CD8-positive, alpha-beta memory T cell (primary cell): ENCODE measurements around the gene LRFN2. TPM values are rescaled to one million over a fixed set of nuclear protein-coding genes. Genes with fewer than 3 reads are reported as not detected.

Experiments used
- CTCF ChIA-PET: fragments of 350-600 bp; sonication (Branson Sonifier 250); formaldehyde crosslinking; loops from one replicate; lab custom pipeline; 2021; ENCODE audit warnings: antibody characterized with exemption; lab: Charles Lee
- POLR2A ChIA-PET: fragments of 350-600 bp; sonication (Branson Sonifier 250); formaldehyde crosslinking; loops from one replicate; lab custom pipeline; 2021; ENCODE audit warnings: antibody characterized with exemption; lab: Charles Lee
- DNase-seq, 5 donors: peaks; one replicate each; pipeline versions ENCODE4 v3.0.0 to v3.0.0-alpha.2; 2020 to 2022; ENCODE audit warnings: mixed read lengths in 1 of 5
- H3K27ac ChIP-seq: one replicate; pipeline ENCODE4 v1.7.0; 2013; ENCODE audit warnings: low read depth, mild to moderate bottlenecking, low read length, moderate library complexity
- H3K27me3 ChIP-seq: 2 replicates; pipeline ENCODE4 v1.7.0; 2013; ENCODE audit warnings: low read length, mild to moderate bottlenecking; ENCODE audit not compliant: insufficient read depth, poor library complexity, severe bottlenecking
- H3K36me3 ChIP-seq: 2 replicates; pipeline ENCODE4 v1.7.0; 2013; ENCODE audit warnings: mild to moderate bottlenecking, low read length, moderate library complexity; ENCODE audit not compliant: insufficient read depth
- H3K4me1 ChIP-seq: 2 replicates; pipeline ENCODE4 v1.7.0; 2013; ENCODE audit warnings: mild to moderate bottlenecking, low read length, moderate library complexity; ENCODE audit not compliant: insufficient read depth
- H3K4me3 ChIP-seq: 2 replicates; pipeline ENCODE4 v1.7.0; 2013; ENCODE audit warnings: mild to moderate bottlenecking, low read length
- H3K9me3 ChIP-seq: 2 replicates; pipeline ENCODE4 v1.7.0; 2013; ENCODE audit warnings: mild to moderate bottlenecking, low read length
- H3K27ac Mint-ChIP-seq, 8 donors: one replicate each; pipeline ENCODE4 v1.8.0; 2020 to 2021; ENCODE audit warnings: mixed read lengths in 8 of 8, mild to moderate bottlenecking in 6 of 8, inconsistent platforms in 3 of 8, moderate library complexity in 3 of 8
- H3K27me3 Mint-ChIP-seq, 2 donors: one replicate each; pipeline ENCODE4 v1.8.0; 2020 to 2021; ENCODE audit warnings: mixed read lengths in 2 of 2, mild to moderate bottlenecking in 1 of 2, moderate library complexity in 1 of 2
- H3K36me3 Mint-ChIP-seq, 3 donors: one replicate each; pipeline ENCODE4 v1.8.0; 2020 to 2021; ENCODE audit warnings: mixed read lengths in 3 of 3, inconsistent platforms in 1 of 3, mild to moderate bottlenecking in 1 of 3
- H3K4me1 Mint-ChIP-seq, 3 donors: one replicate each; pipeline ENCODE4 v1.8.0; 2020 to 2021; ENCODE audit warnings: mixed read lengths in 3 of 3, inconsistent platforms in 1 of 3, mild to moderate bottlenecking in 1 of 3
- H3K4me3 Mint-ChIP-seq, 7 donors: one replicate each; pipeline ENCODE4 v1.8.0; 2020 to 2021; ENCODE audit warnings: mixed read lengths in 7 of 7, mild to moderate bottlenecking in 6 of 7, moderate library complexity in 4 of 7, inconsistent platforms in 2 of 7
- H3K9me3 Mint-ChIP-seq, 5 donors: one replicate each; pipeline ENCODE4 v1.8.0; 2020 to 2022; ENCODE audit warnings: mixed read lengths in 5 of 5, mild to moderate bottlenecking in 3 of 5, moderate library complexity in 2 of 5, inconsistent platforms in 1 of 5
- polyA plus RNA-seq: library from polyadenylated mRNA; unstranded; fragments of 300-500 nt; fragmentation: Illumina TruSeq; gene quantifications from one replicate; pipeline ENCODE4 v1.2.3, GENCODE V29; 2021
- total RNA-seq, 2 experiments: library from RNA; stranded (reverse); gene quantifications; one replicate each; pipeline ENCODE4 v1.2.3, GENCODE V29; 2021

LRFN2 gene
- total and polyA plus RNA-seq, 3 experiments from 2014 or later = 0.29 TPM; not detected in 2

DNA sequence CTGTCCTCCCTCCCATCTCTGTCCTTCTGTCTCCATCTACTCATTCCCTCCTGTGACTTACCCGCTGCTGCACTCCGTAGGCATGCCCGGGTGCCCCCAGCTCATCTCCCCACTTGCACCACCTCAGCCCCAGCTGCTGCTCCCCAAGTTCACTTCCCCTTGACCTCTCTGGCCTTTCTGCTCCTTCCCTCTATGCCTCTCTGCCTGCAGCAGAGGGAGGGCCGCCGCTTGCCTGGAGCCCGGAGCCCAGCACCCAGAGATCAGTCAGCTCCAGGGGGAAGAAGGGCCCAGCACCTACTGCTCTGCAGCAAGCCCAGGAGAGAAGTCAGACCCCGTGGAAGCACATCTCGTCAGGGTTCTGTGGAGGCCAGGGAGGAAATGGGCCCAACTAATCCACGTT, 97.4 kb downstream of the LRFN2 start:
- Mint-ChIP-seq H3K27me3 (peaks cover 11 to 26% of the 10 kb centered on the region in 2 donors), H3K36me3 (no peaks in the 10 kb centered on the region), H3K4me3 (no peak overlapping the region), H3K27ac (no peak overlapping the region), H3K4me1 (no peaks in the 10 kb centered on the region), H3K9me3 (peaks cover 0 to 3% (median 0%) of the 10 kb centered on the region in 5 donors)
- ChIA-PET POLR2A (no interaction called here), CTCF (interaction anchor here (1.0 kb wide), 1 partner anchor 14 kb away, joined by 3 read pairs; no protein-coding TSS in a partner anchor)
- Histone ChIP-seq H3K36me3 (no peaks in the 10 kb centered on the region), H3K27ac (no peak overlapping the region), H3K27me3 (no peaks in the 10 kb centered on the region), H3K4me3 (no peak overlapping the region), H3K4me1 (no peaks in the 10 kb centered on the region), H3K9me3 (no peaks in the 10 kb centered on the region)
- DNase-seq = no peak

GRCh38 chr6:40486576-40486975, 100.6 kb downstream of the LRFN2 start:
- no peaks in the 10 kb centered on the region for H3K4me1 Mint-ChIP-seq
- H3K4me3 ChIP-seq = no peak overlapping the region
- H3K9me3 ChIP-seq = no peaks in the 10 kb centered on the region
- H3K36me3 ChIP-seq = no peaks in the 10 kb centered on the region
- DNase-seq = no peak
- no peaks in the 10 kb centered on the region for H3K36me3 Mint-ChIP-seq
- H3K27me3 ChIP-seq = no peaks in the 10 kb centered on the region
- peaks cover 0 to 3% (median 0%) of the 10 kb centered on the region in 5 donors for H3K9me3 Mint-ChIP-seq
- peaks cover 9 to 22% of the 10 kb centered on the region in 2 donors for H3K27me3 Mint-ChIP-seq
- H3K27ac Mint-ChIP-seq = no peak overlapping the region
- H3K27ac ChIP-seq = no peak overlapping the region
- ChIA-PET CTCF (no interaction called here), POLR2A (no interaction called here)
- no peaks in the 10 kb centered on the region for H3K4me1 ChIP-seq
- no peak overlapping the region for H3K4me3 Mint-ChIP-seq

DNA sequence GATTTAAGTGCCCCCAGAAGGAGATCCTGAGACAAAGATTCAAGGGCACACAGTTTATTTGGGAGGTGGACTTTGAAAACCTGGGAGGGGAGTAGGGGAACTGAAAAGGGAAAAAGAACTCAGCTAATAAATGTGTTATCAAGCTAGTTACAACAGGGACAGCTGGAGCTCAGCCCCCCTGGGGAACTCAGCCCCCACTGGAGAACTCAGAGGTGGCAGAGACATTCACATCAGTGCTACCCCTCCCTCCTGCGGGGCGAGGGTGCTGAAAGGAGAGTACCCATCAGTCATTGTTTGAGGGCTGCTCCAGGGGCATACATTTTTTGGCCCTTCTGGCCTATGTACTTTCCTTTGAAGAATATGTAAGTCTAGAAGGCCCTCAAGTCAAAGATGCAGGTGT, 101.4 kb downstream of the LRFN2 start:
- no peaks in the 10 kb centered on the region for H3K27me3 ChIP-seq
- H3K9me3 Mint-ChIP-seq = peaks cover 0 to 3% (median 0%) of the 10 kb centered on the region in 5 donors
- CTCF ChIA-PET = interaction anchor here (1.1 kb wide), 1 partner anchor 13 kb away, joined by 3 read pairs; no protein-coding TSS in a partner anchor
- POLR2A ChIA-PET = no interaction called here
- no peaks in the 10 kb centered on the region for H3K4me1 ChIP-seq
- no peaks in the 10 kb centered on the region for H3K4me1 Mint-ChIP-seq
- no peak overlapping the region for H3K4me3 ChIP-seq
- peaks cover 11 to 22% of the 10 kb centered on the region in 2 donors for H3K27me3 Mint-ChIP-seq
- H3K36me3 ChIP-seq = no peaks in the 10 kb centered on the region
- H3K27ac ChIP-seq = no peak overlapping the region
- no peak for DNase-seq
- no peak overlapping the region for H3K27ac Mint-ChIP-seq
- H3K4me3 Mint-ChIP-seq = no peak overlapping the region
- H3K9me3 ChIP-seq = no peaks in the 10 kb centered on the region
- H3K36me3 Mint-ChIP-seq = no peaks in the 10 kb centered on the region

DNA sequence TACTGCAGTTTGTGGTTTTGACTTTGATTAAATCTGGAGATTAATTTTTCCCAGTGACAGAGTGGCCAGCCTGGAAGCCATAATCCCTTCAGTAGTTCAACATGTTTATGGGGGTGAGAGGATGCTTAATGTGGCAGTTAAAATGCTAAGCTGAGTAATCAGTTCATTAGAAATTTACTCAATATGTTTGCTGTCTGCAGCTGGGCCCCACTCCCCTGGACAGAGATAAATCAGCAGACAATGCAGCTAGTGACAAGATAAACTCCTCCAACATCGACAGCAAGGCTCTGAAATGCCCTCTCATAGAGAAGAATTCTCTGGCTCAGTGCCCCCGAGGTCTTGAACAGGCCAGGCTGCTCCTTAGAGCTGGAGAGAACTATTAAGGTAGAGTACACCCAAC, 101.9 kb downstream of the LRFN2 start:
- H3K4me3 Mint-ChIP-seq = no peak overlapping the region
- peaks cover 0 to 3% (median 0%) of the 10 kb centered on the region in 5 donors for H3K9me3 Mint-ChIP-seq
- no peaks in the 10 kb centered on the region for H3K9me3 ChIP-seq
- CTCF ChIA-PET = interaction anchor here (1.1 kb wide), 1 partner anchor 13 kb away, joined by 3 read pairs; no protein-coding TSS in a partner anchor
- H3K27ac Mint-ChIP-seq = peak overlapping the region in 1 of 8 donors; percentile 43
- H3K4me1 ChIP-seq = no peaks in the 10 kb centered on the region
- no peak for DNase-seq
- H3K4me3 ChIP-seq = no peak overlapping the region
- no peaks in the 10 kb centered on the region for H3K4me1 Mint-ChIP-seq
- no peaks in the 10 kb centered on the region for H3K36me3 Mint-ChIP-seq
- H3K27me3 Mint-ChIP-seq = peaks cover 9 to 22% of the 10 kb centered on the region in 2 donors
- H3K27ac ChIP-seq = no peak overlapping the region
- POLR2A ChIA-PET = no interaction called here
- no peaks in the 10 kb centered on the region for H3K36me3 ChIP-seq
- no peaks in the 10 kb centered on the region for H3K27me3 ChIP-seq

DNA sequence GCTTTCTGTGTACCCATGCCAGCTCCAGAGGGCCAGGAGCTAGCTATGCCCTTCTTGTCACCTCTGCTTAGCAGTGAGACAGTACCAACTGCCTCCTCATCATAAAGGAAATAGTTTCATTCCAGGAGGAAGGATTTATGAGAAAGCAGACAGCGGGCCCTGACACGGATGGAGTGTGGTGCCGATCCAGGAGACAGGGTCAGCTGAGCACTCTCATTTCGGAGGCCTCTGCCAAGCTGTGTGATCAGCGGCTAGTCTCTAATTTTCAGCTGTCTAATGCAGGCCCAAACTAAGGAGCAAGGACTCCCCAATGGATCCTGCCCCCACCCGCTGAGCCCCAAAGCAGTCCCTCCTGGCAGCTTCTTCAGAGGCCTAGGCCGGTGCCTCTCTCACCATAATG, 103.1 kb downstream of the LRFN2 start:
- CTCF ChIA-PET = interaction anchor here (1.2 kb wide), 1 partner anchor 58 kb away, joined by 3 read pairs; no protein-coding TSS in a partner anchor
- Histone ChIP-seq H3K27ac (no peak overlapping the region), H3K36me3 (no peaks in the 10 kb centered on the region), H3K27me3 (no peaks in the 10 kb centered on the region), H3K4me3 (no peak overlapping the region), H3K4me1 (no peaks in the 10 kb centered on the region), H3K9me3 (no peaks in the 10 kb centered on the region)
- peaks cover 0 to 3% (median 0%) of the 10 kb centered on the region in 5 donors for H3K9me3 Mint-ChIP-seq
- no peak overlapping the region for H3K4me3 Mint-ChIP-seq
- H3K27ac Mint-ChIP-seq = no peak overlapping the region
- peaks cover 7 to 22% of the 10 kb centered on the region in 2 donors for H3K27me3 Mint-ChIP-seq
- peaks cover 0 to under 1% (median 0%) of the 10 kb centered on the region in 3 donors for H3K4me1 Mint-ChIP-seq
- DNase-seq = no peak
- H3K36me3 Mint-ChIP-seq = no peaks in the 10 kb centered on the region
- POLR2A ChIA-PET = no interaction called here

GRCh38 chr6:40482532-40482931, 104.6 kb downstream of the LRFN2 start:
- no peaks in the 10 kb centered on the region for H3K9me3 Mint-ChIP-seq
- H3K9me3 ChIP-seq = no peaks in the 10 kb centered on the region
- no peak overlapping the region for H3K4me3 Mint-ChIP-seq
- H3K27me3 Mint-ChIP-seq = peaks cover 7 to 16% of the 10 kb centered on the region in 2 donors
- ChIA-PET CTCF (no interaction called here), POLR2A (no interaction called here)
- H3K4me1 ChIP-seq = peaks cover 13% of the 10 kb centered on the region
- no peaks in the 10 kb centered on the region for H3K27me3 ChIP-seq
- H3K4me1 Mint-ChIP-seq = peaks cover 10 to 16% (median 14%) of the 10 kb centered on the region in 3 donors
- no peaks in the 10 kb centered on the region for H3K36me3 Mint-ChIP-seq
- H3K36me3 ChIP-seq = no peaks in the 10 kb centered on the region
- H3K4me3 ChIP-seq = no peak overlapping the region
- peak overlapping the region in 1 of 8 donors; percentile 63 for H3K27ac Mint-ChIP-seq
- DNase-seq = no peak
- H3K27ac ChIP-seq = no peak overlapping the region

DNA sequence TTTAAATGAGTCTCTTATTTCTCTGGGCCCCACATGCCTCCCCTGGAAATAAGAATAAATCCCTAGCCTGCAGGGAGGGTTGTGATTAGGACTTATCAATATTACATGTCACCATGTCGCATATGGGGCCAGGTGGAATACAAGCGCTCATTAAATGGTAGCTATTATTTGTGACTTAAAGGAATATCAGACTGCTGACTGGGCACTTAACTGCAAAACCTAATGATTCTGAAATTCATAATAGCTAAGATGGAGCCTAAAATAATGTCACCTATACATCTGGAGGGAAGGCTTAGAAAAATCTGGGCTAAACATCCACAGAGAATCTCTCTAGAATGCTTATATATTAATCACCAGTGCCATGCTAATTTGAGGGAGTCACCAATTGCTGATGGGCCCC, 106.5 kb downstream of the LRFN2 start:
- H3K4me3 ChIP-seq = no peak overlapping the region

GRCh38 chr6:40479706-40480105, 107.5 kb downstream of the LRFN2 start:
- Mint-ChIP-seq H3K27ac (peak overlapping the region in 3 of 8 donors; percentile 12 to 79 (median 63)), H3K4me1 (peaks cover 17 to 27% (median 20%) of the 10 kb centered on the region in 3 donors), H3K9me3 (no peaks in the 10 kb centered on the region), H3K27me3 (peaks cover 4 to 5% of the 10 kb centered on the region in 2 donors), H3K4me3 (no peak overlapping the region), H3K36me3 (no peaks in the 10 kb centered on the region)
- DNase-seq = no peak
- Histone ChIP-seq H3K4me3 (no peak overlapping the region), H3K36me3 (no peaks in the 10 kb centered on the region), H3K4me1 (peaks cover 18% of the 10 kb centered on the region), H3K27ac (no peak overlapping the region), H3K27me3 (no peaks in the 10 kb centered on the region), H3K9me3 (no peaks in the 10 kb centered on the region)
- ChIA-PET CTCF (no interaction called here), POLR2A (no interaction called here)

More for the DNA sequence above, 106.5 kb downstream of the LRFN2 start:
- H3K9me3 Mint-ChIP-seq = no peaks in the 10 kb centered on the region
- Histone ChIP-seq H3K36me3 (no peaks in the 10 kb centered on the region), H3K9me3 (no peaks in the 10 kb centered on the region), H3K27me3 (no peaks in the 10 kb centered on the region), H3K4me1 (peaks cover 18% of the 10 kb centered on the region), H3K27ac (no peak overlapping the region)
- CTCF ChIA-PET = no interaction called here
- peaks cover 5 to 6% of the 10 kb centered on the region in 2 donors for H3K27me3 Mint-ChIP-seq
- H3K27ac Mint-ChIP-seq = no peak overlapping the region
- POLR2A ChIA-PET = no interaction called here
- peaks cover 17 to 27% (median 20%) of the 10 kb centered on the region in 3 donors for H3K4me1 Mint-ChIP-seq
- no peaks in the 10 kb centered on the region for H3K36me3 Mint-ChIP-seq
- no peak for DNase-seq
- H3K4me3 Mint-ChIP-seq = no peak overlapping the region
